ENCODE data around the gene ABL1.

Gene ABL1

DNA sequence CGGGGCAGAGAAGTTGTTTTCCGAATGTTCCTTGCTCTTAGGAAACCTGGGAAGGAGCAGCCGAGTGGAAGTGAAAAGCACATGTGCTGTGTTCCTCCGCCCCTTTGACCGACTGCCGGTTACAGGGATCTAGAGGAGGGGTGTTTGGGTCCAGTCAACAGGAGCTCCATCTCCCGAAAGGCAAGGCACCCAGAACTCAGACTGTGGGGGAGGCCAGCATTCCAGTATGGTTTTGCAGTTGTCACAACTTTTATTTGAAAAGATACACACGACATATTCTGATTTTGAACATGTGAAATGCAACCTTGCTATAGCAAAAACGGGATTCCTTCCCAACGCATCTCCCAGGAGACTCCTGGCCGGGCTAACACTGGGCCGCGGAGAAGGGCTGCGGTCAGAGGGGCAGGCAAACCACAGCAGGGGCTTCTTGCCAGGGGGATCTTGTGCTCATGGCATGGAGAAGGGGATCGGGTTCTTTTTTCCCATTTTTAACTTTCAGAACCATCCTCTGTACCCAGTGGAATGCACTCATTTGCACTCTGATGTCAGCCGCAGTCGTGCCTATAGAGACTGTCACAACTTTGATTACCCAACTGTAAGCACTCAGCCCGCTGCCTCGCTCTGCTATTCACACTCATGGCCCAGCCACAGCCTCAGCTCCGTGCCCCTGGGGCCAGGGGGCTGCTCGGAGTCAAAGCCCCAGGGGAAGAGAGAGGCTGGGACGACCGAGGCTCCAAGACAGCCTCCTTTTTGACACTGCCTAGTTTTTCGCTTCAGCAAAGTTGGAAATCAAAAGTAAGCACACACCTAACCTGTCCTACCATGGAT, 57.6 kb downstream of the ABL1 start:
- Histone ChIP-seq H3K4me1 (ENCODE audit: control insufficient read depth, insufficient read depth, low read length) (no peaks in the 10 kb centered on the region), H3K27ac (ENCODE audit: extremely low read depth, low read depth, low read length) (no peak overlapping the region), H3K4me3 (ENCODE audit: low read depth, low read length) (no peak overlapping the region), H3K36me3 (ENCODE audit: control insufficient read depth in 2 of 2, insufficient read depth in 1 of 2, low read length in 2 of 2) (peaks cover 0 to 49% of the 10 kb centered on the region in 2 experiments; a peak in 1 of 3 replicates), H3K9me3 (ENCODE audit: control insufficient read depth, insufficient read depth, low read depth, low read length) (no peaks in the 10 kb centered on the region)
- ChIA-PET POLR2A (interaction anchor here (1.0 kb wide), 1 partner anchor 47 kb away, joined by 3 read pairs; no protein-coding TSS in a partner anchor), CTCF (interaction anchor here (0.6 to 4.9 kb wide), 8 partner anchors 23 to 163 kb away, joined by 3 to 31 read pairs (median 10); no protein-coding TSS in a partner anchor)
- TF ChIP-seq, protein P1, sequence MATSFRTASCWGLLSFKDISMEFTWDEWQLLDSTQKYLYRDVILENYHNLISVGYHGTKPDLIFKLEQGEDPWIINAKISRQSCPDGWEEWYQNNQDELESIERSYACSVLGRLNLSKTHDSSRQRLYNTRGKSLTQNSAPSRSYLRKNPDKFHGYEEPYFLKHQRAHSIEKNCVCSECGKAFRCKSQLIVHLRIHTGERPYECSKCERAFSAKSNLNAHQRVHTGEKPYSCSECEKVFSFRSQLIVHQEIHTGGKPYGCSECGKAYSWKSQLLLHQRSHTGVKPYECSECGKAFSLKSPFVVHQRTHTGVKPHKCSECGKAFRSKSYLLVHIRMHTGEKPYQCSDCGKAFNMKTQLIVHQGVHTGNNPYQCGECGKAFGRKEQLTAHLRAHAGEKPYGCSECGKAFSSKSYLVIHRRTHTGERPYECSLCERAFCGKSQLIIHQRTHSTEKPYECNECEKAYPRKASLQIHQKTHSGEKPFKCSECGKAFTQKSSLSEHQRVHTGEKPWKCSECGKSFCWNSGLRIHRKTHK (tag by site-specific recombination; IDR thresholded peaks at IDR 0.05) = no peak
- TF ChIP-seq ZNF354C (tag by site-specific recombination; IDR thresholded peaks at IDR 0.05; ENCODE audit: borderline replicate concordance, low read depth) (no peak), ZNF701 (tag by site-specific recombination; IDR thresholded peaks at IDR 0.05) (no peak), ZNF214 (tag by site-specific recombination; IDR thresholded peaks at IDR 0.05; ENCODE audit: borderline replicate concordance) (no peak), SETDB1 (IDR thresholded peaks at IDR 0.05; ENCODE audit: insufficient read length, low read length) (no peak), ZNF423 (tag by site-specific recombination; IDR thresholded peaks at IDR 0.05) (no peak), ZNF664 (tag by site-specific recombination; IDR thresholded peaks at IDR 0.05) (no peak), ZBTB7A (tag by site-specific recombination; IDR thresholded peaks at IDR 0.05; ENCODE audit: low read depth) (no peak), ZBTB17 (tag by site-specific recombination; IDR thresholded peaks at IDR 0.05) (no peak), ZNF184 (tag by site-specific recombination; IDR thresholded peaks at IDR 0.05) (no peak), ZNF335 (tag by site-specific recombination; conservative IDR thresholded peaks at IDR 0.05) (no peak), REPIN1 (tag by site-specific recombination; IDR thresholded peaks at IDR 0.05; ENCODE audit: low read depth) (no peak), GLI2 (tag by site-specific recombination; IDR thresholded peaks at IDR 0.05; ENCODE audit: borderline replicate concordance, low read depth) (no peak)
- TF ChIP-seq, protein P2, sequence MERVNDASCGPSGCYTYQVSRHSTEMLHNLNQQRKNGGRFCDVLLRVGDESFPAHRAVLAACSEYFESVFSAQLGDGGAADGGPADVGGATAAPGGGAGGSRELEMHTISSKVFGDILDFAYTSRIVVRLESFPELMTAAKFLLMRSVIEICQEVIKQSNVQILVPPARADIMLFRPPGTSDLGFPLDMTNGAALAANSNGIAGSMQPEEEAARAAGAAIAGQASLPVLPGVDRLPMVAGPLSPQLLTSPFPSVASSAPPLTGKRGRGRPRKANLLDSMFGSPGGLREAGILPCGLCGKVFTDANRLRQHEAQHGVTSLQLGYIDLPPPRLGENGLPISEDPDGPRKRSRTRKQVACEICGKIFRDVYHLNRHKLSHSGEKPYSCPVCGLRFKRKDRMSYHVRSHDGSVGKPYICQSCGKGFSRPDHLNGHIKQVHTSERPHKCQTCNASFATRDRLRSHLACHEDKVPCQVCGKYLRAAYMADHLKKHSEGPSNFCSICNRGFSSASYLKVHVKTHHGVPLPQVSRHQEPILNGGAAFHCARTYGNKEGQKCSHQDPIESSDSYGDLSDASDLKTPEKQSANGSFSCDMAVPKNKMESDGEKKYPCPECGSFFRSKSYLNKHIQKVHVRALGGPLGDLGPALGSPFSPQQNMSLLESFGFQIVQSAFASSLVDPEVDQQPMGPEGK (tag by site-specific recombination; IDR thresholded peaks at IDR 0.05) = no peak
- TF ChIP-seq, protein P3, sequence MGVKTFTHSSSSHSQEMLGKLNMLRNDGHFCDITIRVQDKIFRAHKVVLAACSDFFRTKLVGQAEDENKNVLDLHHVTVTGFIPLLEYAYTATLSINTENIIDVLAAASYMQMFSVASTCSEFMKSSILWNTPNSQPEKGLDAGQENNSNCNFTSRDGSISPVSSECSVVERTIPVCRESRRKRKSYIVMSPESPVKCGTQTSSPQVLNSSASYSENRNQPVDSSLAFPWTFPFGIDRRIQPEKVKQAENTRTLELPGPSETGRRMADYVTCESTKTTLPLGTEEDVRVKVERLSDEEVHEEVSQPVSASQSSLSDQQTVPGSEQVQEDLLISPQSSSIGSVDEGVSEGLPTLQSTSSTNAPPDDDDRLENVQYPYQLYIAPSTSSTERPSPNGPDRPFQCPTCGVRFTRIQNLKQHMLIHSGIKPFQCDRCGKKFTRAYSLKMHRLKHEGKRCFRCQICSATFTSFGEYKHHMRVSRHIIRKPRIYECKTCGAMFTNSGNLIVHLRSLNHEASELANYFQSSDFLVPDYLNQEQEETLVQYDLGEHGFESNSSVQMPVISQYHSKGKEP (tag by site-specific recombination; IDR thresholded peaks at IDR 0.05) = no peak

DNA sequence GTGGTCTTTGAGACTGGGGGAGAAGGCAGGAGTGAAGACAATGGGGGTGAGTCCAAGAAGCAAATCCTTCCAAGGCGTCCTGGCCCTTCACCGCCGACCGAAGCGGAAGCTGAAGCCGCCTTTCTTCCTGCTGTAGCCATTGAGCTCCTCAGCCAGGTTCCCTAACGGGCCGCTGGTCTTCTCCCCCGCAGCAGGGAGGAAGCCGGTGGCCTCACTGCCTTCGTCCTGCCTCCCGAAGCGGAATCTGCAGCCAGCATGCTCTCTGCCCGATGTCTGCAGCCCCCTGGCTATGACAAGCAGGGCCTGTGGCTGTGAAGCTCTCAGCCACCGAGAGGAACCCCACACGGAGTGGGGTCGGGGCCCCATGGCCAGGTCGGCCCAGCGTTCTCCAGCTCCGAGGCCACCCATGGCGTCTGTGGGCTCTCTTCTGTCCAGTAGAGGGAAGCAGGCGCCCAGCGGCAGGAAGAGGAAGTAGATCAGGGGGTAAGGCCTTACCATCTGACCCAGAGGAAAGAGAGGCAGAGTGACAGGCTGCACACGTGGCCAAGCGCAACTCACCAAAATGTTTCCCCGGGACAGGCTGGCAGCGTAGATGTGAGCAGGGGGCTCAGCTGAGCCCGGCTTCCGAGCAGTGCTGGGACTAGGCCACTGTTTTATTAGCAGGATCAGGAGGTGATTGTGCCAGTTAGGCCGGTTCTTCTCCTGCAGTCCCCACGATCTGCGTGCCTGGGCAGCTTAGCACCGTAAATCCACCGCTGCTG, 58.5 kb downstream of the ABL1 start:
- H3K4me1 ChIP-seq (ENCODE audit: control insufficient read depth, insufficient read depth, low read length) = no peaks in the 10 kb centered on the region
- POLR2A ChIA-PET = interaction anchor here (1.0 kb wide), 1 partner anchor 46 kb away, joined by 3 read pairs; no protein-coding TSS in a partner anchor
- no peak overlapping the region for H3K4me3 ChIP-seq (ENCODE audit: low read depth, low read length)
- no peak overlapping the region for H3K27ac ChIP-seq (ENCODE audit: extremely low read depth, low read depth, low read length)
- H3K36me3 ChIP-seq (ENCODE audit: control insufficient read depth in 2 of 2, insufficient read depth in 1 of 2, low read length in 2 of 2) = peaks cover 0 to 41% of the 10 kb centered on the region in 2 experiments; a peak in 1 of 3 replicates
- TF ChIP-seq ZNF366 (tag by site-specific recombination; conservative IDR thresholded peaks at IDR 0.05) (no peak), ZNF654 (tag by site-specific recombination; IDR thresholded peaks at IDR 0.05; ENCODE audit: low read depth) (0 out of 2 replicates have a peak, but pooled peaks have one; percentile 4)
- TF ChIP-seq, protein P4, sequence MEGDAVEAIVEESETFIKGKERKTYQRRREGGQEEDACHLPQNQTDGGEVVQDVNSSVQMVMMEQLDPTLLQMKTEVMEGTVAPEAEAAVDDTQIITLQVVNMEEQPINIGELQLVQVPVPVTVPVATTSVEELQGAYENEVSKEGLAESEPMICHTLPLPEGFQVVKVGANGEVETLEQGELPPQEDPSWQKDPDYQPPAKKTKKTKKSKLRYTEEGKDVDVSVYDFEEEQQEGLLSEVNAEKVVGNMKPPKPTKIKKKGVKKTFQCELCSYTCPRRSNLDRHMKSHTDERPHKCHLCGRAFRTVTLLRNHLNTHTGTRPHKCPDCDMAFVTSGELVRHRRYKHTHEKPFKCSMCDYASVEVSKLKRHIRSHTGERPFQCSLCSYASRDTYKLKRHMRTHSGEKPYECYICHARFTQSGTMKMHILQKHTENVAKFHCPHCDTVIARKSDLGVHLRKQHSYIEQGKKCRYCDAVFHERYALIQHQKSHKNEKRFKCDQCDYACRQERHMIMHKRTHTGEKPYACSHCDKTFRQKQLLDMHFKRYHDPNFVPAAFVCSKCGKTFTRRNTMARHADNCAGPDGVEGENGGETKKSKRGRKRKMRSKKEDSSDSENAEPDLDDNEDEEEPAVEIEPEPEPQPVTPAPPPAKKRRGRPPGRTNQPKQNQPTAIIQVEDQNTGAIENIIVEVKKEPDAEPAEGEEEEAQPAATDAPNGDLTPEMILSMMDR (tag by site-specific recombination; IDR thresholded peaks at IDR 0.05) = peak; percentile 53
- CTCF ChIA-PET = interaction anchor here (0.6 to 2.9 kb wide), 12 partner anchors 24 to 211 kb away, joined by 3 to 13 read pairs (median 6); no protein-coding TSS in a partner anchor
- H3K9me3 ChIP-seq (ENCODE audit: control insufficient read depth, insufficient read depth, low read depth, low read length) = no peaks in the 10 kb centered on the region

Data from HEK293 (cell line).